Putamen (tissue), 1 donor: ENCODE measurements around the gene HDHD2.
"Not testable (repeated sequence)": the region's sequence is repeated elsewhere in the genome, so short reads cannot be mapped to it uniquely, and the experiment has no call there.

ENCODE experiments used
- DNase-seq: peaks from one replicate; pipeline ENCODE4 v3.0.0-alpha.2; 2016; ENCODE audit warnings: low spot score

Gene HDHD2, protein sequence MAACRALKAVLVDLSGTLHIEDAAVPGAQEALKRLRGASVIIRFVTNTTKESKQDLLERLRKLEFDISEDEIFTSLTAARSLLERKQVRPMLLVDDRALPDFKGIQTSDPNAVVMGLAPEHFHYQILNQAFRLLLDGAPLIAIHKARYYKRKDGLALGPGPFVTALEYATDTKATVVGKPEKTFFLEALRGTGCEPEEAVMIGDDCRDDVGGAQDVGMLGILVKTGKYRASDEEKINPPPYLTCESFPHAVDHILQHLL

DNA sequence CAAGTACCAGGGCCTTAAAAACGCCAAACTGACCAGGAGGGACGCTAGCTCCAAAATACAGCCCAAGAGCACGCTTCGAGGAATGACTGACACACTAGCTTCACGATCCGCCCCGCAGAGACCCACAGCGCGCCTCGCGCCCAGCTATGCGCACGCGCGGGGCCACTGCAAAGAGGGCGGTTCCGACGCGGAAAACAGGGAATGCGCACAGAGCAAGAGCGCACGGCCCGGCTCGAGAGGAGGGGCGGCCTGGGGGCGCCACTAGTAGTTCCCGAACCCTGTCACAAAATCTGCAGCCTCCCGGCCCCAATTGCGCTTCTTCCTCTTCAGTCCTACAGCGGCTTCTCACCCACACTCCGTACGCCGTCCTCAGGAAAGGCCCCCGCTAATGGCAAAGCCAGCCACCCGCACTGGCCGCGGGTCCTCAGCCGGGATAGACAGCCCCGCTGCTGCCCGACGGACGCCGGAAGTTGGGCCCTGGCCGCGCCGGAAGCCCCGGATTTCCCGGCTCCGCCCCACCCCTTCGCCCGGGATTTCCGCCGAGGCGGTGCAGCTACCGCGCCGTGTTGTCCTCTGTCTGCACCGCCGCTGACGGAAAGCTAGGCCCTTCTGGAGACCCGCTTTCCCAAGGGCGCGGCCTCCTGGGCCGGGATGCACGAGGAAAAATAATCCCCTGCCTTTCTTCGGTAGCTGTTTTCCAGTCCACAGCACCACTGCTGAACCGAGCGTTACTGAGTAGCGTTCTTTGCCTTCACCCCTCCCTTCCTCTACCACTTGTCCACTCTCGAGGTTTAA, at the start of gene HDHD2:
HDHD2 (minus strand) TSS at position 472 of the 795 bp plus-strand sequence. CDS start 14,061 bp downstream, outside the sequence.
- peak; percentile 86 for DNase-seq

DNA sequence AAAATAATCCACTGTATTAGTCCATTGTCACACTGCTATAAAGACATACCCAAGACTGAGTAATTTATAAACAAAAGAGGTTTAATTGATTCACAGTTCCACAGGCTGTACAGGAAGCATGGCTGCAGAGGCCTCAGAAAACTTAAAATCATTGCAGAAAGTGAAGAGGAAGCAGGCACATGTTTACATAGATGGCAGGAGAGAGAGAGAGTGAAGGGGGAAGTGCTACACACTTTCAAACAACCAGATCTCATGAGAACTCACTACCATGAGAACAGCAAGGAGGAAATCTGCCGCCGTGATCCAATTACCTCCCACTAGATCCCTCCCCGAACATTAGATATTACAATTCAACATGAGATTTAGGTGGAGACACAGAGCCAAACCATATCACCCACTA, 45.7 kb upstream of the HDHD2 start:
- DNase-seq = not testable (repeated sequence)

DNA sequence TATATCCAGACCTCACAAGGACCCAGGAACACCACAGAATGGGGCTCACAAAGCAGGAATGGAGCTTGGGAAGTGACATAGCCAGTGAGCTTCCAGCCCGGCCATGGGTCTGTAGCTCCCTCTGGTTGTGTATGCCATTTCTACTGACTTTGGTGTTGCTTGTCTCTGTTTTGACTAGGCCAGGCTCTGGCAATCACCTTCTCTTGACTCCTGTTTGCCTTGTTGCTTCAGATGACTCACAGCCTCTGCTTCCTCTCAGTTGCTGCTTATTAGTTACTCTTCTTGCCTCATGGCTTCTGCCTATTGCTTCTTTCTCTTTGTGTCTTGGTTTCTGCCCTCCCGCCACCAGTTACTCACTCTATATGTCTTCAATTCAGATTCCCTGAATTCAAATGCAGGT, 41.7 kb upstream of the HDHD2 start:
- no peak for DNase-seq

DNA sequence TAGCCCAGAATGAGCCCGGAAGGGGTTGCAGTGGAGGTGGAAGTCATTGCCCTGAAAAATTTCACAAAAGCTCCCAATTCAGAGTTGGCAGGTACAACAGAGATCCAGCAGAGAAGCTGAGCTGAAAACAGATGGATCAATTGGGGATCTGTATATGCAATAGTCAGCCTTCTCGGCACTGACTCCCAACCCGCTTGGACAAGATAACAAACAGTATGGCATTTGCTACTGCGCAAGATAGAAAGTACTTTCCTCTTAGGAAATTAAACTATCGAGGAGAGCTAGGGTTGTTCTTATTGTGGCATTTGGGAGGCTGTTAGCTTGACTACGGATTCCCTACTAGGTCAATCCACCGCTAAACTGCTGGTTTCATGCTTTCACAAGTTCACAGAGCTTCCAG, 37.4 kb upstream of the HDHD2 start:
- no peak for DNase-seq

DNA sequence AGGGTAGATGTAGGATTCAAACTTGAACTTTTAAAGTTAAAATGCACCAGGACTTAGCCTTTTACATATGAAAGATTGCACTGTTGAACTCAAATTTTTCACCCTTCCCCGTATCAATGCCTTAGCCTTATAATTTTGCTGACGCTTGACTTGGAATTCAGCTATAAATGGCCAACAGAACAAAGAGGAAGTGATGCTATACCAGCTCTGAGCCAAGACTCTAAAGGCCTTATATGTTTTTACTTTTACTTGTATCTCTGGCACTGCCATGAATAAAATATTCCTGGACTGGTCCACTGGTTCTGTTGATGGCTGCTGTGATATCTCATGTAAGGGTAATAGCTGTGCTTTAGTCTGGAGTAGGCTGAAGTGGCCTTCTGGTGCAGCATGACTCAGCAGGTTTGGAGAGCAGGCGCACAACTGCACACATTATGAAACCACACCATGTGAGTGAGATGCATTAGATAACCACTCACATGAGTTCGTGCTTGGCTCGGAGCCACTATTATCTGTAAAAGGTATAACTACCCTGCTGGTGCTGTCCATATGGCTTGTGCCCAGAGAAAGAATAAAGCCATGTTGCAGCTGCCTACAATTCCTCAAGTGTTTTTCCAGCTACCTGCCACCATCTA, 34.2 kb upstream of the HDHD2 start:
- DNase-seq = no peak

DNA sequence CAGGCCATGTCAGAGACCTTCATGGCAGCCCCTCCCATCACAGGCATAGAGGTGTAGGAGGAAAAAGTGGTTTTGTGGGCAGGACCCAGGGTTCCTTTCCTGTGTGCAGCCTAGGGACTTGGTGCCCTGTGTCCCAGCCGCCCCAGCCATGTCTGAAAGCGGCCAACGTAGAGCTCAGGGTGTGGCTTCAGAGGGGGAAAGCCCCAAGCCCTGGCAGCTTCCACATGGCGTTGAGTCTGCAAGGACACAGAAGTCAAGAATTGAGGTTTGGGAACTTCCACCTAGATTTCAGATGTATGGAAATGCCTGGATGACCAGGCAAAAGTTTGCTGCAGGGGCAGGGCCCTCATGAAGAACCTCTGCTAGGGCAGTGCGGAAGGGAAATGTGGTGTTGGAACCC, 31.9 kb upstream of the HDHD2 start:
- DNase-seq = not testable (repeated sequence)

DNA sequence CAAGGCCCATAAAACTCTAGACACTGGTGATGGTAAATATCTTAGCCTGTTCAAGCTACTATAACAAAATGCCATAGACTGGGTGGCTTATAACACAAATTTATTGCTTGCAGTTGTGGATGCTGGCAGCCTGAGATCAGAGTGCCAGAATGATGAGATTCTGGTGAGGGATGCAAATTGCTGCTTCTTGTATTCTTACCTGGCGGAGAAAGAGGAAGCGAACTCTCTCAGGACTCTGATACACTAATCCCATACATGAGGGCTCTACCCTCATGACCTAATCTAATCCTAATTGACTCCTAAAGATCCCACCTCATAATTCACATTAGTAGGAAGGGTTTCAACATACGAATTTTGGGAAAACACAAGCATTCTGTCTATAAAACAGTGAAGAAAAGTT, 30.5 kb upstream of the HDHD2 start:
- DNase-seq = no peak

DNA sequence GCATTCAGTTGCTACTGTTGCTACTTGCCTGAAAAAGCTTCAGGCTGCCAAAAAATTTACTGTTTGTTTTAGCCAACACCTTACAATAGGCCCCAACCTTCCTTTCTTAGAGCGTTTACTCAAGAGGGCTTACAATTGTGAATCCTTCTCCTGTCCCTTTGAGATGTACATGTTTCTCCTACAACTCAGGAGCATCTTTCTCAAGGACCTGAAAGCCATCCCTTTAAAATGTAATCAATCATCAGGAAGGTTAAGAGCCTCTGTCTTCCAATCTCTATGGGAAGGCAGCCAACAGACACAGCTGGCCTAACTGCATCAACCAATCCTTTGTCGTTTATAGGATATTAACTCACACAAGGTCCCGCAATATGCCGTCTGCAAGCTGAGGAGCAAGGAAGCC, 29.2 kb upstream of the HDHD2 start:
- DNase-seq = no peak

DNA sequence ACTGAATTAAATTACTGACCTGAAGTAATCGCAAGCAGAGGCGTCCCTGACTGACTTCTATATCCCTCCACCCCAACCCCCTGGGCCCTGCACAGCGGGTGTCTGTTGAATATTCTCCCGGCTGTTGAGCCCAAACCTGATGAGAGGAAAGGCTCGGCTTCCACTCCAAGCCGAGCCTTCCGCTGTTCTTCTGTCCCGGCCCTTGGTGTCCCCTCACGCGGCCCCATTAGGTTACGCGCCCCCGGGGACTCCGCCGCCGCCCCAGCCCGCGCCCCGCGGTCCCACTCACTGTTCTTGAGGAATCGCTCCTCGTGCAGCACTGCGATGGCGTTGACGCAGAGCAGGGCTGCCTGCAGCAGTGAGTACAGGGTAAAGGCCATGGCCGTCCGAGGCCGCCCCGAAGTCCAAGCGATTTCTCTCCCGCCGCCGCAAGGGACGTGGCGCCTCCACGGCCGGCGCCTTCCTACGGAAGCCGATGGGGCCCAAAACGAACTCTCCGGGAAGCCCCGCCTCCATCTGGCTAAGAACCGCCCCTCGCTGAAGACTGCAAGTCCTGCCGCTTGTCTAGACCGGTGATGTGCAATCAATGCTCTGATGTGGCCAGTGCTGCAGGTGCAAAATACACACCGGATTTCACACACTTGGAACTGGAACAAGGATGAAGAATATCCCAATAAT, 25.7 kb upstream of the HDHD2 start, which contains the start of gene IER3IP1:
IER3IP1 (minus strand) TSS at position 467 of the 678 bp plus-strand sequence; CDS start at position 380, 87 bp downstream.
- peak; percentile 94 for DNase-seq

DNA sequence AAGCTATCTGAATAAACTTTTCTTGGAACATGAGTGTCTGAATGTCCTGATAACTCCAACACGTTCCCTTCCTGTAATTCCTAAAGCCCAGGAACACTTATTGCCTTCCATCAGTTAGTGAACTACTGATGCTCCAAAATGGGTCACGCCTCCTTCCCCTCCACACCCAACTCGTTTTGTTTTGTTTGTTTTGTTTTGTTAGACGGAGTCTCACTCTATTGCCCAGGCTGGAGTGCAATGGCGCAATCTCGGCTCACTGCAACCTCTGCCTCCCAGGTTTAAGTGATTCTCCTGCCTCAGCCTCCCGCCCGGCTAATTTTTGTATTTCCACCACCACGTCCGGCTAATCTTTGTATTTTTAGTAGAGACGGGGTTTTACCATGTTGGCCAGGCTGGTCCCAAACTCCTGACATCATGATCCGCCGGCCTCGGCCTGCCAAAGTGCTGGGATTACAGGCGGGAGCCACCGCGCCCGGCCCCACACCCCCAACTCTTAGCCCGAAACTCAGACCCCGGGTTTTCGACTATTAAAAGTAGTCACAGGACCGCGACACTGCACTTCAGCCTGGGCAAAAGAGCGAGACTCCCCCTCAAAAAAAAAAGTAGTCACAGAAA, 25.1 kb upstream of the HDHD2 start:
- DNase-seq = no peak

DNA sequence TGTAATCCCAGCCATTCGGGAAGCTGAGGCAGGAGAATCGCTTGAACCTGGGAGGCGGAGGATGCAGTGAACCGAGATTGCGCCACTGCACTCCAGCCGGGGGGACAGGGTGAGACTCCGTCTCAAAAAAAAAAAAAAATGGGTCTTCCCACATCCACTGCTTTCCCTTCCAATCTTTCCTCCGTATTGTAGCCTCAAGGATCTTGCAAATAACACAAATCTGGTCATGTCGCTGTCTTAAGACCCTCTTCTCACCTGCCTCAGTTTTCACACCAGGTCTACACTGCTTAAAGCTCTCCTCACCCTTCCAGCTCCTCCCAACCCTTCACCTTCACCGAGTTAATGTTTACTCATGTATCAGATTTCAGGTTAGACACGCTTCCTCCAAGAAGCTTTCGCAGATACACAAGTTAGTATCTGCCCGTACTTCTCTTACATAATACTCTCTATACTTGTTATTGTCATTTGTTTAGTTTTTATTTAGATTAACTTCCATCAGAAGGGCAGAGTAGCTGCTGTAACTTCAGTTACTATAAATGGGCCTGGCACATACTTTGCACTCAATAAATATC, 24.3 kb upstream of the HDHD2 start:
- DNase-seq = no peak

DNA sequence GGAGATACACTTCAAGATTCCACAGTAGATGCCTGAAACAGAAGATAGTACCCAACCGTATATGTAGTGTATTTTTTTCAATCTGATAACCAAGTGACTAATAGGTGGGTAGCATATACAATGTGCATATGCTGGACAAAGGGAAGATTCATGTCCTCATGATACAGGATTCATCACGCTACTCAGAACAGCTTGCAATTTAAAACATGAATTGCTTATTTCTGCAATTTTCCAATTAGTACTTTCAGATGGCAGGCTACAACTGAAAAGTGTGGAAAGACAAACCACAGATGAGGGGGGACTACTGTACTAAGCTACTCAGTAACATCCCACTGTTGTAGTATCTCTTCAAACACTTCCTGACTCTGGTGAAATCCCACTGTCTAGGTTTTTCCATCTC, 22.2 kb upstream of the HDHD2 start:
- no peak for DNase-seq

DNA sequence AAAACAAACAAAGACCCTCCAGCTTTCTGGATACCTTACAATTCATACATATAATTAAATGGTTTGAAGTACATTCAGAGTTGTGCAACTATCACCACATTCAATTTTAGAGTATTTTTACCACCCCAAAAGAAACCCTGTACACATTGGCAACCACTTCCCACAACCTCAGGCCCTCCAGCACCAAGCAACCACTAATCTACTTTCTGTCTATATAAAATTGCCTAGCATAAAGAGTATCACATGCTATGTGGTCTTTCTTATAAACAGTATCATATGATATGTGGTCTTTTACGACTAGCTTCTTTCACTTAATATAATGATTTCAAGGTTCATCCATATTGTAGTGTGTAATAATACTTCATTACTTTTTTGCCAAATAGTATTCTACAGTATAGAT, 18.6 kb upstream of the HDHD2 start:
- DNase-seq = no peak

DNA sequence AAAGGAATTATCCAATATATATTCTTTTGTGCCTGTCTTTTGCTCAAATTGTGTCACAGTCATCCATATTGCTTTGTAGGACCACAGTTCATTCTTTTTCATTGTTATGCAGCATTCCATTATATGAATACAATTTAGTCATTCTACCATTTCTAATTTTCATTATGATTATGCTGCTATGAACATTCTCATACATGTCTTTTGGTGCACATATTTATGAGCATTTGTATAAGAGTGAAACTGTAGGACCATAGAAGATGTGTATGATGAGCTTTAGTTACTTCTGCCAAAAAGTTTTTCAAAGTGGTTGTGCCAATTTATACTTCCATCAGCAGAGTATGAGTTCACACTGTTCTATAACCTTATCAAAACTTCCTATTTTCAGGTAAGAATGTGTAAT, 18.2 kb upstream of the HDHD2 start:
- no peak for DNase-seq

DNA sequence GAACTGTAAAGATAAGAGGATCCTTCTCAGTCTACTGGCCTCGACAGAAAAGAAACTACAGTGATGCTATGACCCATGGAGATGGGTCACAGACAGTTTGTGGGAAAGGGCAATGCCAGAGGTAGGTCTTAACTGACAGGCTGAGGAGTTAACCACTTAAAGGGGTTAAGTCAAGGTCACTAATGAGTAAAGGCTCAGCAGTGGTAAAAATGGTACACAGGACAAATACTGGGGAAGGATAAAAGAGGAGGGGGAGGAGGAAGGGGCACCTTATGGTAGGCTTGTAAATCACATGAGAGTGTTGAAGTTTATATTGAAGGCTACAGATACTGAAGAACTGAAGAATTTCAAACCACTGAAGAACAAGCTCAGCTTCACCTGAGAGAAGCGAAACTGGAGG, 16.0 kb upstream of the HDHD2 start:
- no peak for DNase-seq

DNA sequence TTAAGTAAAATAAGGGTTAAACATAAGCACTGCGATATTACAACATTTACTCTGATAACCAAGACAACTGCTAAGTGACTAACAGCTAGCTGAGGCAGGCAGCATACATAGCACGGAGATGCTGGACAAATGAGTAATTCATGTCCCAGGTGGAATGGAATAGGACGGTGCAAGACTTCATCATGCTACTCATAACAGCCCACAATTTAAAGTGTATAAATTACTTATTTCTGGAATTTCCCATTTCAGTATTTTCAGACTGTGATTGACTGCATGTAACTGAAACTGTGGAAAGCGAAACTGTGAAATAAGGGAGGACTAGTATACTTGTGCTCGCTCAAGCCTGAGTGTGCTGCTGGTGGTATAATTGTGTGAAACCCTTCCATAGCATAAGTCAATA, 12.9 kb upstream of the HDHD2 start:
- DNase-seq = no peak

DNA sequence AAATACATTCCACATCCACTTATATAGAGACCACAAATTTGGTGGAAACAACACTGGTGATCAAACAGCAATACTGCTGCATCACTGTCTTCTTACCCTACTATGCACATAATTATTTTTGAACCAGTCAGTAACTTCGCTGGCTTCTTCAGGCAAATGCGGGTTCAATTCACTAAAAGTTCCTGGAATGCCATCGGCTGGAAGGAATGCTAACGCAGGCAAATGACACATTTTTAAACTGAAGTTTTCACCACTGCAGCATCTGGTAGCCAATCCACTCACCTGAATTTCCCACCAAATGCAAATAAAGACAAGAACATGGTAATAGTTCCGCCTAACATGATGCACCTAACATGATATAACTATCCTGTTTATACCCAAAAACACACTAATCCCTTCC, 10.0 kb upstream of the HDHD2 start:
- no peak for DNase-seq

DNA sequence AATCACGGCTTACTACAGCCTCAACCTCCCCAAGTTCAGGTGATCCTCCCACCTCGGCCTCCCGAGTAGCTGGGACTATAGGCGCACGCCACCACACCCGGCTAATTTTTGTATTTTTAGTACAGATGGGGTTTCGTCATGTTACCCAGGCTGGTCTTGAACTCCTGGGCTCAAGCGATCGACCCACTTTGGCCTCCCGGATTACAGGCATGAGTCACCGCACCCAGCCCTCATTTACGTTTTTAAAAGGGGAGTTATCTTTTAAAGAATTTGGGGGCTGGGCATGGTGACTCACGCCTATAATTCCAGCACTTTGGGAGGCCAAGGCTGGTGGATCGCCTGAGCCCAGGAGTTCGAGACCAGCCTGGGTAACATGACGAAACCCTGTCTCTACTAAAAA, 8.1 kb upstream of the HDHD2 start:
- not testable (repeated sequence) for DNase-seq

DNA sequence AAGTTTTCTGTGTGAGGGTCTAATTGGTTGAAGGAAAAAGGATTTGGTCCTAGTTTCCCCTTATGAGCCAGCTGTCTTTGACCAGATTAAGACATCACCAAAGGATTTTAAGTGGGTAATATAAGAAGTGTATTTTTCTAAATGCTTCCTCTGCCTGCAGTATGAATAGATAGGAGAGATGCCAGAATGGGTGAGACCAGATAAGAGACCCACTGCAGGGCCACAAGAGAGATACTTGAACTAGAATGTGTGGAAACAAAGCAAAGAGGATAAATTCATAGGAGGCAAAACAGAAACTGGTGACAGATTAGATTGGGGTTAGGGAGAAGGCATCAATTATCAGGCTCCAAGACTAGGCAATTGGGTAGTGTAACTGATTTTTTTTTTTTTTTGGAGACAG, 1.1 kb upstream of the HDHD2 start:
- DNase-seq = no peak

DNA sequence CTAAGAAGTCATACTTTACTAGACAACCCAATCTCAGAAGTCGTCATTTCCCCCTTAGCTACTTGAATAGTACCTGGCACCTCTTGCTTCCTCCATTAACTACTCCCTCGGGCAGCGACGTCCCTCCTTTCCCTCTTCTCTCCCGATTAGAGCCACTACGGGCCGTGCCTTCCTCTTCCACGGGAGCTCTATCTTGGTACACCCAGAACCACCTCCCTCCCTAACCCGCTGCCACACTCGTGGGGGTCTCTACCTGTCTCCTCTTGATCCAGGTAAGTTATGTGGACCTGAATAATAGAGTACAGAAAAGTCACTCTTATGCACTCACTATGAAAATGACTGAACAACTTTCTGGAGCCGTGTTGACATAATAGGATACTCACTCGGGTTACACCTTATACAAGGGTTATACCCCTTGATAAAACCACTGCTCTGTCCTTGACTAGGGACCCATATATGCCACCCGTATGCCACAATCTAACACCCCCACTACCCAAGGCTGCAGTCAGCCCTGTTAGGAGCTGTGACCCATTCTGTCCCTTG, 595 bp upstream of the HDHD2 start:
- DNase-seq = no peak

DNA sequence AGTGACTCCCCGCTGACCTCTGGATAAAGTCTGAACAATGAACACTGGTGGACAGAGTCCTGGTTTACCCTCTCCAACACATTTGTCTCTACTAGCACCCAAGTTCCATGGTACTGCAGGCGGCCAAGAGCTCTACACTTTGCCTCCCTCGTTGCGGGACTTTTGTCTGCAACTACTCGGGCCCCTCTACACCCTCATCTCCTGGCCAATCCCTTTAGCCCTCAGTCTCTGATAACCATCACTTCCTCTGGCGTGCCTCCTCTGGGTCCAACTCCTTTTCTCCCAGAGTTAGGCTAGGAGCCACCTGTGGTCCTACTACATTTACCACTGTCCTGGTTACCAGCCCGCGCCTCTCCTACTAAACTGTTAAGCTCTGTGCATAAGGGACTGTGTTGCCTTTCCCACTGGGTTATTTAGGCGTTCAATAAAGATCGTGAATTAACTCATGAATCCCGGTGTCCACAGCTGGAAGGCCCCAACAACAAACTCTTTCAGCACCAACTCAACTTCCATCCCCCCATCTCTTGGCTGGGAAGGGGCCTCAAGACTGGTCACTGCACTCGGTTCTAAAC, 757 bp downstream of the HDHD2 start:
- peak; percentile 13 for DNase-seq
